Uterus (tissue), 4 donors: ENCODE results near the gene MAP3K7CL. TPM values are rescaled to one million over a fixed set of nuclear protein-coding genes. Genes with fewer than 3 reads are reported as not detected.

Experiments used
- DNase-seq, 2 donors: peaks; one replicate each; pipeline ENCODE4 v3.0.0-alpha.2; 2019 to 2020
- H3K27ac ChIP-seq, 2 donors: fragments of 200-600 bp; sonication (generic); 1 replicate in 1 of 2; 2 replicates in 1 of 2; pipeline ENCODE4 v1.5.1; 2016 to 2018
- H3K27me3 ChIP-seq, 2 donors: fragments of 200-600 bp; sonication (generic); one replicate each; pipeline ENCODE4 v1.5.1; 2018 to 2019; ENCODE audit warnings: control low read depth in 1 of 2
- H3K36me3 ChIP-seq, 2 donors: fragments of 200-600 bp; sonication (generic); one replicate each; pipeline ENCODE4 v1.5.1; 2019; ENCODE audit warnings: control low read depth in 1 of 2
- H3K4me1 ChIP-seq, 2 donors: fragments of 200-600 bp; sonication (generic); one replicate each; pipeline ENCODE4 v1.5.1; 2018 to 2019; ENCODE audit warnings: control low read depth in 1 of 2
- H3K4me3 ChIP-seq, 2 donors: fragments of 200-600 bp; sonication (generic); 1 replicate in 1 of 2; 2 replicates in 1 of 2; pipeline ENCODE4 v1.5.1; 2018 to 2019; ENCODE audit warnings: mild to moderate bottlenecking in 1 of 2
- H3K9me3 ChIP-seq, 2 donors: fragments of 200-600 bp; sonication (generic); one replicate each; pipeline ENCODE4 v1.5.1; 2019; ENCODE audit warnings: control low read depth in 1 of 2
- POLR2A ChIP-seq, 2 donors: fragments of 450-650 bp; IDR thresholded peaks; one replicate each; pipeline ENCODE4 v1.6.1; 2016; ENCODE audit warnings: antibody characterized with exemption in 2 of 2, mild to moderate bottlenecking in 1 of 2, moderate library complexity in 1 of 2
- intact Hi-C: fragments of 100-400 bp; cut with DNase I; formaldehyde crosslinking; loops from one replicate; pipeline ENCODE4 v1.15.1; 2023; ENCODE audit warnings: low total_unique reads
- total RNA-seq, 4 donors: library from RNA; depleted of rRNA in 3 of 4; stranded (reverse); fragments of >200 nt in 3 of 4; gene quantifications; one replicate each; pipeline versions ENCODE4 v1.1.0 to v1.2.4, GENCODE V29; 2014 to 2023
- TF ChIP-seq, protein P1 (sequence below), 4 experiments: fragments of 200-600 bp in 2 of 4; fragments of 450-650 bp in 2 of 4; sonication (generic) in 2 of 4; IDR thresholded peaks; one replicate each; pipeline ENCODE4 v1.5.1; 2016 to 2019; ENCODE audit warnings: antibody characterized with exemption in 4 of 4, mild to moderate bottlenecking in 2 of 4, moderate library complexity in 1 of 4
- donor health status: DM: yes; HTN: yes; CAD: no.

Gene MAP3K7CL
- total RNA-seq, 4 donors from 2014 or later: 2.3 to 7.3 (median 5.5) TPM

DNA sequence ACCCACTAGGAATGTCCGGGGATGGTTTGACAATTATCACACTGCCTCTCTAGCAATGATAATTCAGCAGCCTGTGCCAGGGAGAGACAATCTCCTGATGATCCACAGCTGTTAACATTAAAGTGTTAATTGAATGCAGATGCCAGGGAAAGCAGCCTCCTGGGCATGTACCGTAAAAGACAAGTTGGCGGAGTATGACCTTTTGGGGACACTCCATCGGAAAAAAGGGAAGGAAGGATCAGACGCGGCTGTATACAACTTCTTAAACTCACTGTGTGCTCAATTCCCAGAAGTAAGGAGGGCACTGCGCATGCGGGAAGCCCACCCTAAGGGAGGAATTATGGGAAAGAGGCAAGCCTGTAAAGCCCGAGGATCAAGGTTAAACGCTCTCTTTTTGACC is 62.6 kb downstream of the MAP3K7CL start:
- Histone ChIP-seq H3K36me3 (no peaks in the 10 kb centered on the region), H3K27ac (no peak overlapping the region), H3K27me3 (no peaks in the 10 kb centered on the region), H3K9me3 (no peaks in the 10 kb centered on the region), H3K4me3 (no peak overlapping the region), H3K4me1 (no peaks in the 10 kb centered on the region)
- TF ChIP-seq, protein P1, sequence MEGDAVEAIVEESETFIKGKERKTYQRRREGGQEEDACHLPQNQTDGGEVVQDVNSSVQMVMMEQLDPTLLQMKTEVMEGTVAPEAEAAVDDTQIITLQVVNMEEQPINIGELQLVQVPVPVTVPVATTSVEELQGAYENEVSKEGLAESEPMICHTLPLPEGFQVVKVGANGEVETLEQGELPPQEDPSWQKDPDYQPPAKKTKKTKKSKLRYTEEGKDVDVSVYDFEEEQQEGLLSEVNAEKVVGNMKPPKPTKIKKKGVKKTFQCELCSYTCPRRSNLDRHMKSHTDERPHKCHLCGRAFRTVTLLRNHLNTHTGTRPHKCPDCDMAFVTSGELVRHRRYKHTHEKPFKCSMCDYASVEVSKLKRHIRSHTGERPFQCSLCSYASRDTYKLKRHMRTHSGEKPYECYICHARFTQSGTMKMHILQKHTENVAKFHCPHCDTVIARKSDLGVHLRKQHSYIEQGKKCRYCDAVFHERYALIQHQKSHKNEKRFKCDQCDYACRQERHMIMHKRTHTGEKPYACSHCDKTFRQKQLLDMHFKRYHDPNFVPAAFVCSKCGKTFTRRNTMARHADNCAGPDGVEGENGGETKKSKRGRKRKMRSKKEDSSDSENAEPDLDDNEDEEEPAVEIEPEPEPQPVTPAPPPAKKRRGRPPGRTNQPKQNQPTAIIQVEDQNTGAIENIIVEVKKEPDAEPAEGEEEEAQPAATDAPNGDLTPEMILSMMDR (IDR thresholded peaks at IDR 0.05): no peak
- TF ChIP-seq POLR2A (IDR thresholded peaks at IDR 0.05): no peak
- DNase-seq: no peak
- intact Hi-C loops: no loop called here

DNA sequence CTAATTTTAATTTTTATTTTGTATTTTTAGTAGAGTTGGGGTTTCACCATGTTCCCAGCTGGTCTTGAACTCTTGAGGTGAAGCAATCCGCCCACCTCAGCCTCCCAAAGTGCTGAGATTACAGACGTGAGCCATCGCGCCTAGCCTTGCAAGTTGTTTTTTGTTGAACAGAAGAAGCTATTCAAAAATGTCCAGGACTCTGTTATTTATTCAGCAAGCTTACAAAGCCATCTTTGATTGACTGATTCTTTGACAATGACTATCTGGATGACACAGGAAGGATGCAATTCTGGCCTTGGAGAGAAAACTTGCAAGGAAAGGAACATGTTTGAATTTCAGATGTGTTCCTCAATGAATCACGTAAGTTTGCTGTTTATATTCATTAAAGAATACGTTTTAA is 63.5 kb downstream of the MAP3K7CL start:
- no peaks in the 10 kb centered on the region for H3K4me1 ChIP-seq
- no peaks in the 10 kb centered on the region for H3K27me3 ChIP-seq
- no peaks in the 10 kb centered on the region for H3K36me3 ChIP-seq
- DNase-seq: no peak
- no peak overlapping the region for H3K4me3 ChIP-seq
- no peak overlapping the region for H3K27ac ChIP-seq
- no peaks in the 10 kb centered on the region for H3K9me3 ChIP-seq
- no peak for TF ChIP-seq POLR2A (IDR thresholded peaks at IDR 0.05)
- TF ChIP-seq, protein P1 (IDR thresholded peaks at IDR 0.05): no peak
- intact Hi-C loops: no loop called here

DNA sequence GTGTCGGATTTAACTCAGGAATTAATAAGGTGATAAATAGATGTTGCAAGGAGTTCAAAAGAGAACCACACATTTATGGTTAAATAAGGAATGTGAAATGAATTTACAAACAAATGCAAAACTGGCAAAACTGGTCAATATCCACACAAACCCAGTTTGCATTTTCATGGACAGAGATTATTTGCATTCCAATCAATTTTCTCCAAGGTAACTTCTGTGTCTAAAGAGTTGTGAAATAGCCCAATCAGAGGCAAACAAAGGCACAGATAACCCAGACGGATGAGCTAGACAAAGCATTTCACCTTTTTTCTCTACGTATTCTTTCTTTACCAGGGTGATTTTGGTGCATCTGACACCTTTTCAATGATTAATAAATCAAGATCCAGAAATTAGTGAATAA is 63.9 kb downstream of the MAP3K7CL start:
- Histone ChIP-seq H3K36me3 (no peaks in the 10 kb centered on the region), H3K4me1 (no peaks in the 10 kb centered on the region), H3K27me3 (no peaks in the 10 kb centered on the region), H3K9me3 (no peaks in the 10 kb centered on the region), H3K27ac (no peak overlapping the region), H3K4me3 (no peak overlapping the region)
- no peak for DNase-seq
- intact Hi-C loops: no loop called here
- no peak for TF ChIP-seq POLR2A (IDR thresholded peaks at IDR 0.05)
- TF ChIP-seq, protein P1 (IDR thresholded peaks at IDR 0.05): no peak

DNA sequence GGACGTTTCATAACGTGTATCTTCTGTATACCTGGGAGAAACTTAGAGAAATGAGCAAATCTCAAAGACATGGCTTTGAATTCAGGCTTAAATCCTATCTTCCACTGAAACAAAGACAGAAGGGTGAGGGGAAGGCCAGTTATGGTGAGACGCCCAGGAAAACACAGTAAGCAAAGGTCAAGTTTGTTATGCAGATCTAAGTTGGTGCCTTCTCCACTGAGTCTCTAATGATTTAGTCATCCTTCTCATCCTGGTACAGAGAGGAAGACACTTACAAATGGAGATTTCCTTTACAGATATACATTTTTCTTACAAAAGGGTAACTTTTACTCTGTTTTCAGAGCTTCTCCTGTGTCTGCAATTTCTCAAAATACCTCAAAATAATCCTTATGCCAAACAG is 64.4 kb downstream of the MAP3K7CL start:
- H3K4me3 ChIP-seq: no peak overlapping the region
- no peaks in the 10 kb centered on the region for H3K4me1 ChIP-seq
- no peaks in the 10 kb centered on the region for H3K27me3 ChIP-seq
- no peak overlapping the region for H3K27ac ChIP-seq
- no peaks in the 10 kb centered on the region for H3K9me3 ChIP-seq
- H3K36me3 ChIP-seq: no peaks in the 10 kb centered on the region
- TF ChIP-seq, protein P1 (IDR thresholded peaks at IDR 0.05): no peak
- no peak for TF ChIP-seq POLR2A (IDR thresholded peaks at IDR 0.05)
- no peak for DNase-seq
- intact Hi-C loops: no loop called here

DNA sequence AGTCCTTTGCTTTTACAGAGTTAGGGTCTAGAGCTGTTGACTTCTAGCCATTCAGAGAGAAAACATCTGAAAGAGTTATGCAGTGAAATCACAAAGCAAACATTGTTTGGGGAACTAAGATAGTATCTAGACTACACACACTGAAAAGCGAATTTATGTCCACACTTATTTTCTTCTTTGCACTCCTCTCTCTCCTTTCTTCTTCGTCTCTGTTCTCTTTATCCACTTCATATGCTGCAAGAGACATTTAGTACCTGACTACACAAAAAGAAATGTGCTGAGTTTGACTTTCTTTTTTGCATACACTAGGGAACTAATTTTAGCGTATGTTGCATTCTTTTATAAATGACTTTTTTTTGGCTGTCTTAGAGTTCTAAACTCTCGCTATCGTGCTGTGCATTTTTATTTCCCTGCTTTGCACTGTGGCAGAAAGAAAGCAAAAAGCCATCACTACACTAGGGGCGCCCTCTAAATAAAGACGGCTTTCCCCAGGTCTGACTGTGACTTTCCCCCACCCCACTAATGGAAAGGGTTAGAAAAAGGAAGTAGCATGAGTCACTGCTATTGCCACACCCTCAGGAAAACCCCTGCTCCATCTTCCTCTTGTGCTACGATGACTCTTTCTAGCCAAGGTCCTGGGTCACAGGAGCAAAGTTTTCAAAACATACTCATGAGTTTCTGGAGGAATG is 65.7 kb downstream of the MAP3K7CL start:
- peak in 1 of 2 donors; percentile 46 for DNase-seq
- TF ChIP-seq POLR2A (IDR thresholded peaks at IDR 0.05): no peak
- Histone ChIP-seq H3K36me3 (no peaks in the 10 kb centered on the region), H3K27me3 (no peaks in the 10 kb centered on the region), H3K4me3 (peak overlapping the region in 1 of 2 donors; percentile 4), H3K27ac (peak overlapping the region; percentile 28 to 35), H3K9me3 (no peaks in the 10 kb centered on the region), H3K4me1 (no peaks in the 10 kb centered on the region)
- intact Hi-C loops: no loop called here
